ENCODE data around the gene RAB36. TPM values are rescaled to one million over a fixed set of nuclear protein-coding genes. Genes with fewer than 3 reads are reported as not detected.
"Not testable (repeated sequence)": the region's sequence is repeated elsewhere in the genome, so short reads cannot be mapped to it uniquely, and the experiment has no call there.

Gene RAB36
- total RNA-seq, 1 donor from 2014 or later: not detected

DNA sequence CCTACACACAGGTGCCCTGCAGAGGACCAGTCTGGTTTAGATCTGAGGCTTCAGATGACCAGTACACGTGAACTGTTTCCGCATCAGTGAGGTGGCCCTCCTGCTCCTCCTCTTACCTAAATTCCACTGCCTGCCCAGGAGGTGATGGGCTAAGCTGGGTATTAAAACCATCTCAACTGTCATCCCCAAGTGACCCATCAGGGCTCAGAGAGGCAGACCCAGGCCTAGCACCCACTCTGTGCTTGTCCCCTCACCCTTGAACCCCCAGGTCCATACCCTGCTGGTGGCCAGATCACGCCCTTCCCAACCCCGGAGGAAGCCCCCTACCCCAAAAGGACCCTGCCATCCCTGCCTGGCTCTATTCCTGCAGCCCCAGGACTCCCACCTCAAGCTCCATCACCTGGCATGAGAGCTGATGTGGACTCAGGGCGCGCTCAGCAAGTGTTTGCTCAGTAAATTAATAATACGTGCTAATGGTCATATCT lies 24.8 kb upstream of the RAB36 start:
- intact Hi-C loops (cut with micrococcal nuclease): no loop called here

DNA sequence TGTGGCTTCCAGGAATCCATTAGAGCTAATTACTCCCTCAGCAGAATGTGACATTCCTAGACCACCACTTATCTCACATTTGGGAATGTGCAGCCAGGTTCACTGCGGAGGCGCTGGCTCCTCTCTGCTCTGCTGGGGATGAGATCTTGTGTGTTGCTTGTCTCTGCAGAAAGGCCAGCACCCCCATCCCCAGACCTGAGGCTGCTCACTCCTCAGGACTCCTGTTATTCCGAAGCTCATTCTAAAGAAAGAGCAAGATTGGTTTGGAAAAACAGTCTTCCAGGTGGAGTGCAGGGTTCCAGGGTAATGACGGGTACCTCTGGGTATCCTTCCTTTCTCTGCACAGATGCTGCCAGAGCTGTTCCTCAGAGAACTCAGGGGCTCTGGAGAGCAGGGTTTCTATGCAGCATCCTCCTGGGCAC lies 24.3 kb upstream of the RAB36 start:
- intact Hi-C loops (cut with micrococcal nuclease): no loop called here

DNA sequence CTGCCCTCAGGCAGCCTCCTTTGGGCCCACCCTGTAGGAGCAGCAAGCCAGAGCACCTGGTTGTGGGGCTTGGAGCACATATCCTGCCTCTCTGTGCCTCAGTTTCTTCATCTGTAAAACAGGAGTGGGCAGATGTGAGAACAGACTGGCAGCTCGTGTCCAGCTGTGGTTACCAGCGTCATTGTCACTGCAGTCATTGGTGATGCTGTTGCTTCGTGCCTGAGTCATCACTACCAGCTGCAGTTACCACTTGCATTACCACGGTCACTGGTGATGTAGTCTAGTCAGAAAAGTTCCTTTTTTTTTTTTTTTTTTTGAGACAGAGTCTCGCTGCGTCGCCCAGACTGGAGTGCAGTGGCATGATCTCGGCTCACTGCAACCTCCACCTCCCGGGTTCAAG lies 23.9 kb upstream of the RAB36 start:
- intact Hi-C loops (cut with micrococcal nuclease): no loop called here

DNA sequence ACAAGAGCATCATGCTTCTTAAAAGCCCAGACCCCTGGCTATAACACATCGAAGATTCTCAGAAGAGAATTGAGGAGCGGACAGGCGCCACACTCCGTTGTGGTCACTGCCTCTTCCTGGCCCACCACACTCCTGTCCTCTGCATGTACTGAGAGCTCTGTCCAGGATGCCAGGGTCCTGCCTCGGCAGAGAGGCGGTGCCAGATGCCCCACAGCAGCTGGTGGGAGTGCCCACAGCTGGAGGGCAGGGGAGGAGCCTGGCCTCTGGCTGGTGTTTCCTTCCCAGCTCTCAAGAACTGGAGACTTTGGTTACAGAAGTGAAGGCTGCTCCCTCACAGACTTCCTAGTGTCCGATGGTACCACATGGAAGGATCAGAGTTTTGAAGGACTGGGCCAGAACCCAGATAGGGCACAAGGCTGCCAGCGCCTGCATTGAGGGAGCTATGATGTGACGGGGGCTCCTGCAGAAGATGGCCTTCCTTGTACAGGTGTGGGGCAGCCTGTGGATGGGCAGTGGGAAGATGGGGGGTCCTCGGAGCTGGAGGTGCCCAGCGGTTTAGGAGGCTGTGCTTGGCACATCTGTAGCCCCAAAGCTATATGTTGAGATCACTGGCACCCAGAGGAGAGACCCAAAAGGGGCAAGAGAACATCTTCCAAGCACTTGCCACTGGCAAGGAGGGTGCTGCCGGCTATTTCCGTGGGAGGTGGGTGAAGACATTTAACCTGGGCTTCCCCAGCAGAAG lies 22.9 kb upstream of the RAB36 start:
- intact Hi-C loops (cut with micrococcal nuclease): no loop called here

- intact Hi-C loops (cut with micrococcal nuclease): no loop called here
Measured at GRCh38 chr22:23122992-23123803, 22.1 kb upstream of the RAB36 start.

GRCh38 chr22:23123804-23124254 lies 21.4 kb upstream of the RAB36 start:
- intact Hi-C loops (cut with micrococcal nuclease): no loop called here

- intact Hi-C loops (cut with micrococcal nuclease): no loop called here
Measured at GRCh38 chr22:23124611-23125511, 20.4 kb upstream of the RAB36 start.

DNA sequence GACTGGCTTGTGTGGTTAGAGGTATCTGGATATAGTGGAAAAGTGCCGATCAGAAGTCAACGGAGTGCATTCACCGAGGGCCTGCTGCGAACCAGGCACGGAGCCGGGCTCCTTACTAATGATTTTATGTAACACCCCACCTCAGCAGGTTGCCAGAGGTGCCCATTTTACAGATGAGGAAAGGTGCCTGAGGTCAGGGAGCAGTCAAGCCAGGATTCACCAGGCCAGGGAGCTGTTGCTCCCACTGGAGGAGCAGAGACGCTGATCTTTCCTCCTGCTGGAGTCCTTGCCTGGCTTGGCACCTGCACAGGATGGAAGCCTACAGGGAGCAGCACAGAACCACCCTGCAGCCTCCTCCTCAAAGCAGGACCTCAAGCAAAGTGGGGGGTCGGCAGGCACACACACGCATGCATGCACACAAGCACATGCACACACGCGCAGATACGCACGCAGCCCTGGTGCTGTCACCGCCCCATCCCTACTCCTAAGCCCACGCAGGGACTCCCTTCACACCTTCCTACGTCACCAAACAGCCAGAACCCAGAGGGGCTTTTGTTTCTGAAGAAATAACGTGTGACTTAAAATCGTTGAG lies 19.7 kb upstream of the RAB36 start:
- intact Hi-C loops (cut with micrococcal nuclease): no loop called here

- intact Hi-C loops (cut with micrococcal nuclease): no loop called here
Measured at GRCh38 chr22:23126165-23127054, 18.9 kb upstream of the RAB36 start.

- intact Hi-C loops (cut with micrococcal nuclease): no loop called here
Measured at GRCh38 chr22:23127055-23127756, 18.1 kb upstream of the RAB36 start.

- intact Hi-C loops (cut with micrococcal nuclease): loop anchor here (1.0 kb wide), 2 partner anchors 168 to 374 kb away; no protein-coding TSS in a partner anchor
Measured at GRCh38 chr22:23127788-23128187, 17.5 kb upstream of the RAB36 start.

DNA sequence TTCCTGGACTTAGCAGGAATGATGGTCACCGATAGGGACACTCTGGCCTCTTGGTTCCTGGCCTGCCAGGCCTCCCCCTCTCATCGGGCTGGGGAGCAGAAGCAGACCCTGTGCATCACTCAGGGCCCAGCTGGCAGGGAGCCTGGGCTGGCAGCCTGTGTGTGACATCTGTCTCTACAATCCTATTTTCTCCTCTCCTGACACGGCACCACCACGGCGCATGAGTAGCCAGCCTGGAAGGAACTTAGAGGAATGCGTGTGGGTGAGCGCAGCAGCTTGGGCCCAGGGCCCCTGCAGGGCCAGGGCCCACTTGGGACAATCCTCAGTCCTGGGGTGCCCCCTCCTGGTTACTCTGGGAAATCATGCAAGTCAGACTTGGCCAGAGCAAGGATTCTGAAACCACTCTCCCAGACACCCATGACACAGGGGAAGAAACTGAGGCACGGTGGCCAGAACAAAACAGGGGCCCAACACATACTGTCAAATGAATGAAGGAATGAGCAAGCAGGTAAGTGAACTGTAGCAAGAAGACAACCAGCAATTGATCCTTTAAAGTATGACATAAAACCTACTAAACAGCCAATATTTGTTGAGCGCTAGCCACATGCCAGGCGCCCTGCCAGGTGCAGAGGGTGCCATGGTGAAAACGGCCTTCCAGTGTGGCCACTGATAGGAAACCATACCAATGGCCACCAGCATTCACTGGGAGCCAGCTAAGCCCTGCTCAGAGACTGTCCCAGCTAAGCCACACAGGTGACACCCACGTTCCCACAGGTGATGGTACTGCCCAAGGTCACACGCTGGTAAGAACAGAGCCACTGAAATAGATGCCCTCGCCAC lies 16.8 kb upstream of the RAB36 start:
- intact Hi-C loops (cut with micrococcal nuclease): loop anchor here (1.0 kb wide), 2 partner anchors 169 to 375 kb away; no protein-coding TSS in a partner anchor

- intact Hi-C loops (cut with micrococcal nuclease): no loop called here
Measured at GRCh38 chr22:23129149-23129548, 16.1 kb upstream of the RAB36 start.

DNA sequence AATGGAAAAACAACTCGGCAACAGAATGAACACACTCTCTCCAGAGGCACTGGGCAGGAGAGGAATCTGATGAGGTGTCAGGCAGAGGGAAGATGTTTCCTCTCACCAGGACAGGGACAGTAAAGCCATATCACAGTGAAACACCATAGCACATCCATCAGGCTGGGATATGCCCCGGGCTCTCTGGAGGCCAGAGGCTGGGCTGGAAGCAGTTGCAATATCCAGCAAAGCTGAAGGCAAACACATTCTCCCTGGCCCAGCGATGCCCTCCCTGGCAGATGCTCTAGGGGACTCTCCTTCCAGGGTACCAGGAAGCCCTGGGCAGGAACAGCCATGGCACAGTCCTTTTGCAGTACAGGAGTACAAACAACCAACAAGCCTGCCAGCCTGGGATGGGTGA lies 14.6 kb upstream of the RAB36 start:
- intact Hi-C loops (cut with micrococcal nuclease): no loop called here

- intact Hi-C loops (cut with micrococcal nuclease): no loop called here
Measured at GRCh38 chr22:23131931-23132330, 13.3 kb upstream of the RAB36 start.

GRCh38 chr22:23132376-23133091 lies 12.7 kb upstream of the RAB36 start:
- intact Hi-C loops (cut with micrococcal nuclease): no loop called here

GRCh38 chr22:23133922-23134321 lies 11.4 kb upstream of the RAB36 start:
- intact Hi-C loops (cut with micrococcal nuclease): no loop called here

DNA sequence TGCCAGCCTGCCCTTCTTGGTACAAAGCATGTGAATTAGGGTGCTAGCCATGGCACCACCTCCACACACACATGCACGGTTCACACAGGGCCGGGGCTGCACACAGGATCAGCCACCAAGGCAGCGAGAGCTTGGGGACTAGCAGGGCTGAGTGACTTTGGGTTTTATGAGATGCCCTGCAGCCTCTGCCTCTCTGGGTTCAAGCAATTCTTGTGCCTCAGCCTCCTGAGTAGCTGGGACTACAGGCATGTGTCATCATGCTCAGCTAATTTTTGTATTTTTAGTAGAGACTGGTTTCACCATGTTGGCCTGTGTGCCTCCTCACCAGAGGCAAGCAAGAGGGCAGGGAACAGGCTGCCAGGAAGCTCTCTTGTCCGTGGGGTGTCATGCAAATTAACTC lies 8.3 kb upstream of the RAB36 start:
- intact Hi-C loops (cut with micrococcal nuclease): not testable (repeated sequence)

Data from T-helper 1 cell treated with Interleukin-12 subunit alpha and Interleukin-12 subunit beta and Interleukin-4 antibody, amounts not matched to agents 30 ng/mL and 1 ng/mL, for 36 hours (primary cell).